AG04449 (cell line): Measurements from ENCODE around the gene KLHL6.

Experiments
- CTCF ChIA-PET: fragments of 350-600 bp; formaldehyde crosslinking; extraction: SDS; loops from one replicate; lab custom pipeline; 2021; ENCODE audit warnings: antibody characterized with exemption; lab: Yijun Ruan, JAX
- POLR2A ChIA-PET: fragments of 400-600, 350-600 bp; formaldehyde crosslinking; extraction: SDS; loops from one replicate; lab custom pipeline; 2020; ENCODE audit warnings: antibody characterized with exemption, inconsistent platforms; lab: Yijun Ruan, JAX
- DNase-seq: peaks from one replicate; pipeline ENCODE4 v3.0.0-alpha.2; 2010; ENCODE audit warnings: low read depth, low spot score
- H3K4me3 ChIP-seq: 2 replicates; pipeline ENCODE4 v1.5.1; 2011; ENCODE audit warnings: low read depth, mild to moderate bottlenecking, control low read depth, low read length
- CTCF ChIP-seq: IDR thresholded peaks from one replicate; pipeline ENCODE4 v1.5.1; 2011; ENCODE audit warnings: mild to moderate bottlenecking, moderate library complexity, low read length, control low read depth, inconsistent platforms; ENCODE audit not compliant: insufficient read depth; ENCODE audit errors: missing control alignments

The KLHL6 gene

GRCh38 chr3:183437666-183438564, 117.6 kb downstream of the KLHL6 start:
- no peak for DNase-seq
- POLR2A ChIA-PET = no interaction called here
- H3K4me3 ChIP-seq = no peak overlapping the region
- CTCF ChIA-PET = no interaction called here
- TF ChIP-seq CTCF = no peak
